H1 (cell line): Measurements from ENCODE around the gene ZMPSTE24. TPM values are rescaled to one million over a fixed set of nuclear protein-coding genes. Genes with fewer than 3 reads are reported as not detected.

ENCODE experiments used
- BCL11A ChIP-seq, 2 experiments: IDR thresholded peaks; one replicate each; pipeline ENCODE4 v1.6.1; 2011; ENCODE audit warnings: low read depth in 2 of 2, low read length in 2 of 2, mild to moderate bottlenecking in 2 of 2
- CTBP2 ChIP-seq: IDR thresholded peaks from 2 replicates; pipeline ENCODE4 v1.7.0; 2011; ENCODE audit warnings: borderline replicate concordance, mild to moderate bottlenecking, moderate library complexity, mixed read lengths, low read length; ENCODE audit not compliant: insufficient read depth, insufficient read length
- CTCF ChIP-seq, 3 experiments: IDR thresholded peaks; 1 replicate in 2 of 3; 2 replicates in 1 of 3; pipeline versions ENCODE4 v1.5.1 to v1.6.1; 2011; ENCODE audit warnings: low read length in 3 of 3, mild to moderate bottlenecking in 3 of 3, inconsistent platforms in 2 of 3, low read depth in 1 of 3, moderate library complexity in 1 of 3; ENCODE audit not compliant: insufficient read depth in 1 of 3; ENCODE audit errors: control extremely low read depth in 1 of 3
- EP300 ChIP-seq, 2 experiments: IDR thresholded peaks; 1 replicate in 1 of 2; 2 replicates in 1 of 2; pipeline ENCODE4 v1.6.1; 2011 to 2012; ENCODE audit warnings: low read depth in 2 of 2, low read length in 2 of 2, mild to moderate bottlenecking in 2 of 2, borderline replicate concordance in 1 of 2, inconsistent platforms in 1 of 2, moderate library complexity in 1 of 2
- EZH2 ChIP-seq: fragments of 200-600 bp; sonication (generic); IDR thresholded peaks from 2 replicates; pipeline ENCODE4 v1.7.1; 2012; ENCODE audit warnings: low read depth, mild to moderate bottlenecking, moderate library complexity, low read length, inconsistent platforms; ENCODE audit not compliant: severe bottlenecking
- FOSL1 ChIP-seq: IDR thresholded peaks from 2 replicates; pipeline ENCODE4 v1.6.1; 2011; ENCODE audit warnings: mild to moderate bottlenecking, low read depth, low read length, moderate library complexity; ENCODE audit not compliant: insufficient read depth
- GABPA ChIP-seq: IDR thresholded peaks from 2 replicates; pipeline ENCODE4 v1.6.1; 2011; ENCODE audit warnings: mild to moderate bottlenecking, low read length, moderate library complexity, borderline replicate concordance; ENCODE audit not compliant: insufficient read depth
- GTF2F1 ChIP-seq: IDR thresholded peaks from 2 replicates; pipeline ENCODE4 v1.6.1; 2012; ENCODE audit warnings: low read depth, low read length, improper control_type of control experiment, borderline replicate concordance
- KDM4A ChIP-seq: IDR thresholded peaks from one replicate; pipeline ENCODE4 v1.7.1; 2012; ENCODE audit warnings: low read depth, mild to moderate bottlenecking, moderate library complexity, low read length, inconsistent platforms; ENCODE audit not compliant: severe bottlenecking
- MAFK ChIP-seq: IDR thresholded peaks from 2 replicates; pipeline ENCODE4 v1.6.1; 2012; ENCODE audit warnings: low read depth, mild to moderate bottlenecking, improper control_type of control experiment, low read length
- POU5F1 ChIP-seq: IDR thresholded peaks from 2 replicates; pipeline ENCODE4 v1.6.1; 2011; ENCODE audit warnings: low read depth, mild to moderate bottlenecking, low read length, moderate library complexity
- RBBP5 ChIP-seq: IDR thresholded peaks from 2 replicates; pipeline ENCODE4 v1.7.1; 2012; ENCODE audit warnings: low read depth, mild to moderate bottlenecking, inconsistent platforms, low read length, moderate library complexity, borderline replicate concordance
- RNF2 ChIP-seq: fragments of 200-900, 300-1000 bp; sonication (generic); IDR thresholded peaks from 2 replicates; pipeline ENCODE4 v1.7.1; 2016; ENCODE audit warnings: borderline replicate concordance, low read depth, mild to moderate bottlenecking, antibody characterized with exemption, low read length; ENCODE audit not compliant: poor library complexity, severe bottlenecking; ENCODE audit errors: missing control alignments
- RXRA ChIP-seq: IDR thresholded peaks from 2 replicates; pipeline ENCODE4 v1.6.1; 2011; ENCODE audit warnings: low read depth, mild to moderate bottlenecking, low read length, moderate library complexity; ENCODE audit not compliant: insufficient read depth
- SIRT6 ChIP-seq: IDR thresholded peaks from one replicate; pipeline ENCODE4 v1.7.1; 2012; ENCODE audit warnings: low read length, inconsistent platforms
- SP2 ChIP-seq: IDR thresholded peaks from 2 replicates; pipeline ENCODE4 v1.6.1; 2012; ENCODE audit warnings: mild to moderate bottlenecking, low read length, inconsistent platforms
- TAF7 ChIP-seq: optimal IDR thresholded peaks from 2 replicates; pipeline ENCODE3; 2011; ENCODE audit warnings: low read depth, mild to moderate bottlenecking, inconsistent platforms, low read length, moderate library complexity, borderline replicate concordance
- USF2 ChIP-seq: IDR thresholded peaks from 2 replicates; pipeline ENCODE4 v1.6.1; 2011; ENCODE audit warnings: low read length, improper control_type of control experiment
- YY1 ChIP-seq: IDR thresholded peaks from 2 replicates; pipeline ENCODE4 v1.6.1; 2011; ENCODE audit warnings: low read depth, mild to moderate bottlenecking, low read length
- ZNF274 ChIP-seq: IDR thresholded peaks from 2 replicates; pipeline ENCODE4 v1.7.0; 2012; ENCODE audit warnings: low read length, borderline replicate concordance; ENCODE audit errors: extremely low read depth
- polyA plus RNA-seq, 7 experiments: library from polyadenylated mRNA; depleted of rRNA in 3 of 7; stranded (reverse) in 5 of 7; unstranded in 2 of 7; fragments of >200 nt in 5 of 7; fragments of 200-250 nt in 2 of 7; gene quantifications; 1 replicate in 5 of 7; 2 replicates in 1 of 7; 4 replicates in 1 of 7; pipeline versions ENCODE4 v1.2.1 to v1.2.3, GENCODE V29; 2011 to 2013; ENCODE audit warnings: missing spikeins in 2 of 7, mixed read lengths in 2 of 7
- total RNA-seq: library from RNA; stranded (reverse); fragmentation: NEBNext Ultra II Directional; extraction: Animal tissue kit (Norgen Biotek cat#: 25700); gene quantifications from 2 replicates; pipeline ENCODE4 v1.2.1, GENCODE V29; 2021

Gene ZMPSTE24
- total and polyA plus RNA-seq, 2 of the 8 experiments (the other 6 are each of a cell fraction or from before 2014, with no cell fraction given), result 12.7 to 42.9 TPM

- TF ChIP-seq USF2 (no peak), RBBP5 (no peak), TAF7 (no peak), BCL11A (IDR thresholded peaks at IDR 0.05; ENCODE audit: low read depth in 2 of 2, low read length in 2 of 2) (no peak), SP2 (no peak), YY1 (0 out of 2 replicates have a peak, but pooled peaks have one; percentile 53), SIRT6 (no peak), RXRA (no peak), POU5F1 (no peak), FOSL1 (no peak), KDM4A (peak; percentile 55), RNF2 (no peak), CTCF (IDR thresholded peaks at IDR 0.05; ENCODE audit: control extremely low read depth in 1 of 3, insufficient read depth in 1 of 3, low read depth in 1 of 3, low read length in 3 of 3) (peak in 2 of 3 experiments; percentile 69 to 86; a peak in 3 of 4 replicates), MAFK (no peak), GABPA (peak; percentile 40; the same call in 1 of the 2 replicates), CTBP2 (no peak), EZH2 (no peak), ZNF274 (no peak), GTF2F1 (peak; percentile 69; the same call in 1 of the 2 replicates), EP300 (IDR thresholded peaks at IDR 0.05; ENCODE audit: borderline replicate concordance in 1 of 2, low read depth in 2 of 2, low read length in 2 of 2) (no peak)
Observed at GRCh38 chr1:40315239-40315794, 57.3 kb downstream of the ZMPSTE24 start (continued).
